GM23248 (cell line): ENCODE results near the gene CNTN4. TPM values are rescaled to one million over a fixed set of nuclear protein-coding genes. Genes with fewer than 3 reads are reported as not detected.

Experiments used
- DNase-seq: peaks from one replicate; pipeline ENCODE4 v3.0.0-alpha.2; 2015
- H2AFZ ChIP-seq: fragments of 200-600 bp; sonication (generic); 2 replicates; pipeline ENCODE4 v1.6.1; 2016; ENCODE audit warnings: antibody characterized with exemption
- H3F3A ChIP-seq: fragments of 200-600 bp; sonication (generic); 2 replicates; pipeline ENCODE4 v1.6.1; 2016; ENCODE audit warnings: mild to moderate bottlenecking, antibody characterized with exemption, mixed run types; ENCODE audit not compliant: insufficient read depth
- H3K27ac ChIP-seq: fragments of 200-600 bp; sonication (generic); 2 replicates; pipeline ENCODE4 v1.5.1; 2016; ENCODE audit warnings: mild to moderate bottlenecking
- H3K27me3 ChIP-seq: fragments of 200-600 bp; sonication (generic); replicated peaks from 2 replicates; pipeline ENCODE4 v1.6.1; 2016; ENCODE audit warnings: mild to moderate bottlenecking; ENCODE audit not compliant: insufficient read depth
- H3K36me3 ChIP-seq: fragments of 200-600 bp; sonication (generic); 2 replicates; pipeline ENCODE4 v1.6.1; 2016; ENCODE audit warnings: low read depth, mild to moderate bottlenecking
- H3K4me1 ChIP-seq: fragments of 200-600 bp; sonication (generic); 2 replicates; pipeline ENCODE4 v1.6.1; 2016; ENCODE audit warnings: mild to moderate bottlenecking; ENCODE audit not compliant: insufficient read depth
- H3K4me2 ChIP-seq: fragments of 200-600 bp; sonication (generic); one replicate; pipeline ENCODE4 v1.6.1; 2016; ENCODE audit warnings: mild to moderate bottlenecking; ENCODE audit not compliant: unreplicated experiment
- H3K4me3 ChIP-seq: fragments of 200-600 bp; sonication (generic); 2 replicates; pipeline ENCODE4 v1.5.1; 2016; ENCODE audit warnings: mild to moderate bottlenecking
- H3K79me2 ChIP-seq: fragments of 200-600 bp; sonication (generic); 2 replicates; pipeline ENCODE4 v1.6.1; 2016; ENCODE audit warnings: mild to moderate bottlenecking; ENCODE audit not compliant: insufficient read depth
- H3K9ac ChIP-seq: fragments of 200-600 bp; sonication (generic); 2 replicates; pipeline ENCODE4 v1.6.1; 2016; ENCODE audit warnings: mild to moderate bottlenecking
- H3K9me2 ChIP-seq: fragments of 200-600 bp; sonication (generic); 2 replicates; pipeline ENCODE4 v1.6.1; 2016; ENCODE audit warnings: mixed run types, mild to moderate bottlenecking, moderate library complexity; ENCODE audit not compliant: insufficient read depth
- H3K9me3 ChIP-seq: fragments of 200-600 bp; sonication (generic); one replicate; pipeline ENCODE4 v1.6.1; 2017; ENCODE audit warnings: low read depth
- H4K20me1 ChIP-seq: fragments of 200-600 bp; sonication (generic); 2 replicates; pipeline ENCODE4 v1.6.0; 2016; ENCODE audit not compliant: insufficient read depth
- EZH2 ChIP-seq: fragments of 200-600 bp; sonication (generic); IDR thresholded peaks from 2 replicates; pipeline ENCODE4 v1.6.1; 2018; ENCODE audit warnings: antibody characterized with exemption, mild to moderate bottlenecking; ENCODE audit not compliant: insufficient read depth, poor library complexity, severe bottlenecking
- EZH2phosphoT487 ChIP-seq: fragments of 200-600 bp; sonication (generic); IDR thresholded peaks from 2 replicates; pipeline ENCODE4 v1.6.1; 2018; ENCODE audit warnings: antibody characterized with exemption, moderate library complexity, mild to moderate bottlenecking, low read depth; ENCODE audit not compliant: insufficient read depth
- WGBS, 2 experiments: methylation state at CpG; one replicate each; pipeline ENCODE4 v1.1.6; 2015 to 2017; ENCODE audit warnings: low lambda C conversion rate in 2 of 2, low coverage in 1 of 2; ENCODE audit errors: missing lambda C conversion rate in 2 of 2; 5-methylcytosine and 5-hydroxymethylcytosine counted together
- in situ Hi-C: fragments of 300-500 bp; cut with MboI; formaldehyde crosslinking; loops from 2 replicates; pipeline ENCODE4 v1.15.0; 2020
- polyA plus RNA-seq: library from polyadenylated mRNA; unstranded; fragments of >200 nt; fragmentation: Nextera tagmentation; extraction: Ambion mirVana; gene quantifications from 2 replicates; pipeline ENCODE4 v1.2.1, GENCODE V29; 2016
- total RNA-seq: library from RNA; depleted of rRNA; stranded (reverse); fragments of >200 nt; shearing (Covaris generic); gene quantifications from 2 replicates; pipeline ENCODE4 v1.2.3, GENCODE V29; 2014

CNTN4 gene
- total and polyA plus RNA-seq, 2 experiments from 2014 or later: not detected

DNA sequence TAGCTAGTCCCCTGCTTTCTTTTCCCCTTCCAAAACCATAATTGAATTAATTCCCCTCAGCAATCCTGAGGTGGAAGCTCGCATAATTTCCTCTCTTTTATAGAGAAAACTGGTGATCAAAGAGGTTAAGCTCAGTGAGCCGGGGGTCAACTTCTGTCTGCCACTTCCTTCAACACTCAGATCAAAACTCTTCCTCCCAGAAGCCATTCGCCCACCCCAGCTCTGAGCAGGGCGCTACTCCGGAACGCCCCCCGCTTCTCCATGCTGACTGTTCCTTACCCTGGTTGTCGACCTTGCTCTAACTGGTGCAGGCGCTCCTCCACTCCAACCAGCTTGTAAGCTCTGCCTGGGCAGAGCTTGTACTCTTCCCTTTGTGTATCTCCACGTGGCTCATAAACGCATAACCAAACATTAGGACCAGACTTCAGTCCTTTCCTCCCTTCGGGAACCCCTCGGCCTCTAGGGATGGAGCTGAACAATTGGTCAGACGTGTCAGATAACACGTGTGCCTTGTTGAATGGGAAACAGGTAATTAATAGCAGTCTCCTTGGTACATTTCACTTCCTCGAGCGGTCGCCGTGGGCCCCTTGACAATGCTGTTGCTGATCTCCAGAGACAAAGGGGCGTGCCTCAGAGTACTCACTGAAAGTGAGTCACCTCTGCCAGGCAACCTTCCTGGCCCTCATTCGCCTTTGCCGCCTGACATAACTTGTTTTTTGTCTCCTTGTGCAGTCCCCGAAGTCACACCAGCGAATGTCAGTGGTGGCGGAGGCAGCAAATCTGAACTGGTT lies 939.7 kb downstream of the CNTN4 start:
- DNase-seq: no peak
- H3K4me3 ChIP-seq: no peak overlapping the region
- H3K79me2 ChIP-seq: no peaks in the 10 kb centered on the region
- TF ChIP-seq EZH2phosphoT487 (no peak), EZH2 (no peak)
- H3K9me3 ChIP-seq: no peaks in the 10 kb centered on the region
- no peaks in the 10 kb centered on the region for H3K9me2 ChIP-seq
- no peaks in the 10 kb centered on the region for H3K36me3 ChIP-seq
- no peak overlapping the region for H3K27ac ChIP-seq
- H3K27me3 ChIP-seq: no peaks in the 10 kb centered on the region
- 47 to 50% methylated on average over 25 of the region's 25 CpGs for WGBS, 2 experiments
- no peaks in the 10 kb centered on the region for H3F3A ChIP-seq
- no peak overlapping the region for H2AFZ ChIP-seq
- no peaks in the 10 kb centered on the region for H4K20me1 ChIP-seq
- no peaks in the 10 kb centered on the region for H3K4me1 ChIP-seq
- H3K9ac ChIP-seq: no peak overlapping the region
- in situ Hi-C loops: no loop called here
- H3K4me2 ChIP-seq: no peak overlapping the region

DNA sequence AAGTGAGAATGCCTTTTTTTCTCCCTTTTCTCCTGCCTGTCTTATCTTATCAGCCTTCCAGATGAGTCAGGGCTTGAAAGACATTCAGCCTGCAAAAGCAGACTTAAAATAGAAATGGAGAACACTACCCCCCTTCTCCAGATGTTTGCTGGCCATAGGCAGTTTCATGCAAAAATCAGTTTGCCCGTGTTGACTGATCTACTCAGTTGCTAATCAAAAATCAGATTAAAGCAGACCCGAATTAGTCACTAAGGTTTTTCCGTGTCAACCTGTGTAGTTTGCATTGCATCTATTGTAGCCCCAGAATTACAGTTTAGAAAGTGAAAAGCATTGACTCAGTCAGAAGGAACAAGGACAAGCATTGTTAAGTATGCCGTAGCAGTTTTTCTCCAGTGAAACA lies 955.3 kb downstream of the CNTN4 start:
- no peaks in the 10 kb centered on the region for H3K9me3 ChIP-seq
- H3K27me3 ChIP-seq: no peaks in the 10 kb centered on the region
- 28 to 37% methylated on average over 4 of the region's 4 CpGs for WGBS, 2 experiments
- no peaks in the 10 kb centered on the region for H3K4me1 ChIP-seq
- H3K79me2 ChIP-seq: no peaks in the 10 kb centered on the region
- H4K20me1 ChIP-seq: no peaks in the 10 kb centered on the region
- H3K36me3 ChIP-seq: no peaks in the 10 kb centered on the region
- in situ Hi-C loops: no loop called here
- no peak overlapping the region for H3K4me3 ChIP-seq
- H3K27ac ChIP-seq: no peak overlapping the region
- H3K9ac ChIP-seq: no peak overlapping the region
- no peak overlapping the region for H2AFZ ChIP-seq
- no peak overlapping the region for H3K4me2 ChIP-seq
- no peak for DNase-seq
- TF ChIP-seq EZH2phosphoT487: no peak
- TF ChIP-seq EZH2: no peak
- H3K9me2 ChIP-seq: no peaks in the 10 kb centered on the region
- H3F3A ChIP-seq: no peaks in the 10 kb centered on the region

DNA sequence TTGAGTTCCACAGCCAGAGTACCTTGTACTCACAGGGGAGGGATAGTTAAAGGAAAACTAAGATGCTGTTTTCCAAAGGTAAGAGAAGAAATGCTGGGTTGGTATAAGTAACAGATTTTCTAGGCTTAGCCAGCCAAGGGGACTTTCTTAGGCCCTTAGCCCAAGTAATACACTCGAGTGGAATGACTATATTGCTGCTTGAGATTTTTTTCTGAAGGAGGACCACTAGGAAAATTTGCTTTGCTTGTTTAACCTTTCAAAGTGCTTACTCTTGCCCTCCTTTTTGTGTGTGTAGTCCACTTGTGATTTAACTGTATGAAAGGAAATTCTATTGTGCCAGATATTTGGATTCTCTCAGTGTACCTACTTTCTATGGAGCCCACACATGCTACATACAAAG lies 961.0 kb downstream of the CNTN4 start:
- TF ChIP-seq EZH2: no peak
- no peak for TF ChIP-seq EZH2phosphoT487
- no peak overlapping the region for H2AFZ ChIP-seq
- no peak overlapping the region for H3K27ac ChIP-seq
- H3K4me1 ChIP-seq: no peaks in the 10 kb centered on the region
- H3K9me2 ChIP-seq: no peaks in the 10 kb centered on the region
- no peaks in the 10 kb centered on the region for H3K36me3 ChIP-seq
- no peak overlapping the region for H3K9ac ChIP-seq
- H4K20me1 ChIP-seq: no peaks in the 10 kb centered on the region
- no peak overlapping the region for H3K4me3 ChIP-seq
- no peak for DNase-seq
- H3K27me3 ChIP-seq: no peaks in the 10 kb centered on the region
- H3K4me2 ChIP-seq: no peak overlapping the region
- no peaks in the 10 kb centered on the region for H3K79me2 ChIP-seq
- WGBS, 2 experiments: 0 to 10% methylated on average over 1 of the region's 1 CpG
- no peaks in the 10 kb centered on the region for H3F3A ChIP-seq
- in situ Hi-C loops: no loop called here
- H3K9me3 ChIP-seq: no peaks in the 10 kb centered on the region

DNA sequence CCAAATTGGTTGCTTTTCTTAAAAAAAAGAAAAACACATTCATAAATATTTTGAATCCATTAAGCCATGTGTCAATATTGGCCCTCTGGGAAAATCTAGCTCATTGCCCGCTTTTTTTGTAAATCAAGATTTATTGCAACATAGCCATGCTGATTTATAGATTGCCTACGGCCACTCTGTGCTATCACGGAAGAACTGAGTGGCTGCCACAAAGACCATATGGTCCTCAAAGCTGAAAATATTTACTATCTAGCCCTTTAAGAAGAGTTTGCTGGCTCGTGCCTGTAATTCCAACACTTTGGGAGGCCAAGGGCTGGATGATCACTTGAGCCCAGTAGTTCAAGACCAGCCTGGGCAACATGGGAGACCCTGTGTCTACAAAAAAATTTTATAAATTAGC lies 965.6 kb downstream of the CNTN4 start:
- Histone ChIP-seq H3K9ac (no peak overlapping the region), H3K27me3 (no peaks in the 10 kb centered on the region), H3K9me2 (no peaks in the 10 kb centered on the region), H3K36me3 (no peaks in the 10 kb centered on the region), H3K4me2 (no peak overlapping the region), H3K4me3 (no peak overlapping the region), H3K4me1 (no peaks in the 10 kb centered on the region), H3K9me3 (no peaks in the 10 kb centered on the region), H3K79me2 (no peaks in the 10 kb centered on the region), H4K20me1 (no peaks in the 10 kb centered on the region), H3F3A (no peaks in the 10 kb centered on the region), H2AFZ (no peak overlapping the region), H3K27ac (no peak overlapping the region)
- WGBS, 2 experiments: 0 to 5% methylated on average over 4 of the region's 4 CpGs
- DNase-seq: no peak
- in situ Hi-C loops: no loop called here
- no peak for TF ChIP-seq EZH2phosphoT487
- TF ChIP-seq EZH2: no peak
